ENCODE measurements around the gene ZNF324. TPM values are rescaled to one million over a fixed set of nuclear protein-coding genes. Genes with fewer than 3 reads are reported as not detected.

ZNF324 gene
- polyA plus RNA-seq, 1 donor (not counting 4 experiments of a cell fraction or from before 2014, with no cell fraction given): 5.0 TPM

DNA sequence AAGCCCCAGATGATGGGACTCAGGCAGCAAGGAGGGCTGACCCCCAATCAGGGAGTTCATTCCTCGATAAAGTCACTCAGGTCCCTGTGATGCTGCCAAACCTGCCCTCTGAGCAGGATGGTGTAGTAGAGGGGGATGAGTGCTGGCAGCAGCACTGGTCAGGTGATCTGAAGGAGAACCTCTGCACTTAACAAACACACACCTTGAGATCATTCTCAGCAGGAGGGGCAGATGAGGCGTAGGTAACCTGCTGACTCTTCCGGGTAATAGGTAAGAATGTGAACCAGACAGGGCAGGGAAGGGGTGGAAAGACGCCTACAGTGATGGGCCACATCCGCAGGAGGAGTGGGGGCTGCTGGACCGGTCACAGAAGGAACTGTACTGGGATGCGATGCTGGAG lies 12.4 kb downstream of the ZNF324 start:
- dilution Hi-C loops (cut with MboI; ENCODE audit: extremely low pct_ligation_motif_present, low sequenced_read_pairs): no loop called here
- no peak for TF ChIP-seq EZH2 (IDR thresholded peaks at IDR 0.05; ENCODE audit: low read length)
- TF ChIP-seq, protein P1, sequence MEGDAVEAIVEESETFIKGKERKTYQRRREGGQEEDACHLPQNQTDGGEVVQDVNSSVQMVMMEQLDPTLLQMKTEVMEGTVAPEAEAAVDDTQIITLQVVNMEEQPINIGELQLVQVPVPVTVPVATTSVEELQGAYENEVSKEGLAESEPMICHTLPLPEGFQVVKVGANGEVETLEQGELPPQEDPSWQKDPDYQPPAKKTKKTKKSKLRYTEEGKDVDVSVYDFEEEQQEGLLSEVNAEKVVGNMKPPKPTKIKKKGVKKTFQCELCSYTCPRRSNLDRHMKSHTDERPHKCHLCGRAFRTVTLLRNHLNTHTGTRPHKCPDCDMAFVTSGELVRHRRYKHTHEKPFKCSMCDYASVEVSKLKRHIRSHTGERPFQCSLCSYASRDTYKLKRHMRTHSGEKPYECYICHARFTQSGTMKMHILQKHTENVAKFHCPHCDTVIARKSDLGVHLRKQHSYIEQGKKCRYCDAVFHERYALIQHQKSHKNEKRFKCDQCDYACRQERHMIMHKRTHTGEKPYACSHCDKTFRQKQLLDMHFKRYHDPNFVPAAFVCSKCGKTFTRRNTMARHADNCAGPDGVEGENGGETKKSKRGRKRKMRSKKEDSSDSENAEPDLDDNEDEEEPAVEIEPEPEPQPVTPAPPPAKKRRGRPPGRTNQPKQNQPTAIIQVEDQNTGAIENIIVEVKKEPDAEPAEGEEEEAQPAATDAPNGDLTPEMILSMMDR (optimal IDR thresholded peaks at IDR 0.05 in 1 of 3, IDR thresholded peaks at IDR 0.05 in 1 of 3, conservative IDR thresholded peaks at IDR 0.05 in 1 of 3; ENCODE audit: extremely low read depth in 1 of 3, insufficient read depth in 2 of 3, low read length in 3 of 3): no peak
- Histone ChIP-seq H4K20me1 (ENCODE audit: control insufficient read depth, extremely low read depth, insufficient read depth, low read length) (no peaks in the 10 kb centered on the region), H3K4me1 (ENCODE audit: control insufficient read depth, extremely low read depth, insufficient read depth, low read length) (peaks cover 15% of the 10 kb centered on the region), H3K9me3 (ENCODE audit: control insufficient read depth, low read depth, low read length) (no peaks in the 10 kb centered on the region), H3K4me2 (ENCODE audit: control insufficient read depth, extremely low read depth, insufficient read depth, low read depth, low read length) (no peak overlapping the region), H3K27me3 (ENCODE audit: control insufficient read depth, extremely low read depth, insufficient read depth, low read length) (no peaks in the 10 kb centered on the region), H3K36me3 (ENCODE audit: control insufficient read depth in 2 of 2, extremely low read depth in 1 of 2, insufficient read depth in 2 of 2, low read length in 2 of 2) (peaks cover 7 to 9% of the 10 kb centered on the region in 2 experiments), H2AFZ (ENCODE audit: control insufficient read depth, low read length) (no peak overlapping the region), H3K9ac (ENCODE audit: control insufficient read depth, extremely low read depth, insufficient read depth, low read length) (no peak overlapping the region), H3K79me2 (ENCODE audit: control insufficient read depth, insufficient read depth, low read length) (no peaks in the 10 kb centered on the region), H3K4me3 (ENCODE audit: control insufficient read depth in 2 of 3, extremely low read depth in 1 of 3, insufficient read depth in 2 of 3, low read depth in 1 of 3, low read length in 3 of 3) (no peak overlapping the region), H3K27ac (ENCODE audit: control insufficient read depth, insufficient read depth, low read length) (no peak overlapping the region), H3K9me1 (ENCODE audit: control insufficient read depth, extremely low read depth, insufficient read depth, low read length) (no peaks in the 10 kb centered on the region)
- FAIRE-seq (no peak), DNase-seq (ENCODE audit: low read depth, low spot score) (no peak)

DNA sequence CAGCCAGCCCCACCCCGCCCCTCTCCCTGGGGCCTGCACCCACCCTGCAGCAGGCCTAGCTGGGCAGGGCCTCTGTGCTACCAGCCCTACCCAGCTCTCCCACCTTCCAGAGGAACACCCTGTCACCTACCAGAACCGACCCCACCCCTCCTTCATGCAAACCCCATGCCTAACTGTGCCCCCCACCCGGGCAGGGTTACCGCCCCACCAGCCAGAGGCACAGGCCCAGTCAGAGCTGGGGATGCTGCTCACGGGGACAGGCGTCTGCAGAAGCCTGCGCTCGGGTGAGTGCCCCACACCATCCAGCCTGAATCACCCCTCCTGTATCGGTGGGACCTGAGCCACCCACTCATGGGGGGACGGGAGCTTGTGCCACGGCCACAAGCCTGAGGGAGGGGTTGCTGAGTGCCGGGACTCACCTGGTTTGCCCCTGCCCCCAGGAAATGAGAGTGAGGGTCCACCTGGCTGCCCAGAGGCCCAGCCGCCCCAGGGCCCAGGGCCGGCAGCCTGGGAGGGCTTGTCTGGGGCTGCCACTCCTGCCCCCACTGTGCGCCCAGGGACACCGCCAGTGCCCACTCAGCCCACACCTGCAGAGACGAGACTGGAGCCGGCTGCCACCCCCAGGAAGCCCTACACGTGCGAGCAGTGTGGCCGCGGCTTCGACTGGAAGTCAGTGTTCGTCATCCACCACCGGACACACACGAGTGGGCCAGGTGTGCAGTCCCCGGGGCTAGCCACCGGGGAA lies 13.0 kb downstream of the ZNF324 start:
- DNase-seq (ENCODE audit: low read depth, low spot score): no peak
- Histone ChIP-seq H3K36me3 (ENCODE audit: control insufficient read depth in 2 of 2, extremely low read depth in 1 of 2, insufficient read depth in 2 of 2, low read length in 2 of 2) (peaks cover 7 to 9% of the 10 kb centered on the region in 2 experiments), H3K4me2 (ENCODE audit: control insufficient read depth, extremely low read depth, insufficient read depth, low read depth, low read length) (no peak overlapping the region), H3K9ac (ENCODE audit: control insufficient read depth, extremely low read depth, insufficient read depth, low read length) (no peak overlapping the region), H3K27me3 (ENCODE audit: control insufficient read depth, extremely low read depth, insufficient read depth, low read length) (no peaks in the 10 kb centered on the region), H3K4me1 (ENCODE audit: control insufficient read depth, extremely low read depth, insufficient read depth, low read length) (peaks cover 12% of the 10 kb centered on the region), H3K79me2 (ENCODE audit: control insufficient read depth, insufficient read depth, low read length) (no peaks in the 10 kb centered on the region), H3K9me1 (ENCODE audit: control insufficient read depth, extremely low read depth, insufficient read depth, low read length) (no peaks in the 10 kb centered on the region), H4K20me1 (ENCODE audit: control insufficient read depth, extremely low read depth, insufficient read depth, low read length) (no peaks in the 10 kb centered on the region), H3K27ac (ENCODE audit: control insufficient read depth, insufficient read depth, low read length) (no peak overlapping the region), H3K4me3 (ENCODE audit: control insufficient read depth in 2 of 3, extremely low read depth in 1 of 3, insufficient read depth in 2 of 3, low read depth in 1 of 3, low read length in 3 of 3) (no peak overlapping the region), H3K9me3 (ENCODE audit: control insufficient read depth, low read depth, low read length) (no peaks in the 10 kb centered on the region), H2AFZ (ENCODE audit: control insufficient read depth, low read length) (no peak overlapping the region)
- FAIRE-seq: no peak
- dilution Hi-C loops (cut with MboI; ENCODE audit: extremely low pct_ligation_motif_present, low sequenced_read_pairs): no loop called here
- no peak for TF ChIP-seq EZH2 (IDR thresholded peaks at IDR 0.05; ENCODE audit: low read length)
- TF ChIP-seq, protein P1 (optimal IDR thresholded peaks at IDR 0.05 in 1 of 3, IDR thresholded peaks at IDR 0.05 in 1 of 3, conservative IDR thresholded peaks at IDR 0.05 in 1 of 3; ENCODE audit: extremely low read depth in 1 of 3, insufficient read depth in 2 of 3, low read length in 3 of 3): no peak
